ENCODE results near the gene TMTC1.

GRCh38 chr12:29797565-29798355 is 14.0 kb upstream of the TMTC1 start:
- no peak for TF ChIP-seq CTCF (conservative IDR thresholded peaks at IDR 0.05; ENCODE audit: low read depth in 2 of 2)
- TF ChIP-seq POLR2AphosphoS5 (IDR thresholded peaks at IDR 0.05; ENCODE audit: low read depth): no peak
- no peak for TF ChIP-seq REST (IDR thresholded peaks at IDR 0.05; ENCODE audit: unreplicated experiment)
- TF ChIP-seq EZH2phosphoT487 (IDR thresholded peaks at IDR 0.05; ENCODE audit: unreplicated experiment): no peak
- no peak for TF ChIP-seq EZH2 (IDR thresholded peaks at IDR 0.05; ENCODE audit: low read depth, unreplicated experiment)
- no peak for TF ChIP-seq CREB1 (CRISPR knock-in tag; IDR thresholded peaks at IDR 0.05; ENCODE audit: low read depth)
- TF ChIP-seq ETS1 (IDR thresholded peaks at IDR 0.05): no peak
- no peak for TF ChIP-seq ZNF114 (CRISPR knock-in tag; IDR thresholded peaks at IDR 0.05)
- no peak for TF ChIP-seq JUNB (IDR thresholded peaks at IDR 0.05; ENCODE audit: unreplicated experiment)
- TF ChIP-seq ZNF331 (CRISPR knock-in tag; IDR thresholded peaks at IDR 0.05; ENCODE audit: low read depth): no peak
- no peak for TF ChIP-seq ZNF462 (CRISPR knock-in tag; IDR thresholded peaks at IDR 0.05)
- no peak for TF ChIP-seq NANOG (IDR thresholded peaks at IDR 0.05; ENCODE audit: borderline replicate concordance)
- no peak for TF ChIP-seq STAT1 (IDR thresholded peaks at IDR 0.05; ENCODE audit: unreplicated experiment)
